Duodenal mucosa (tissue), 2 donors: ENCODE results near the gene CAMP.
"Not testable (repeated sequence)": the region's sequence is repeated elsewhere in the genome, so short reads cannot be mapped to it uniquely, and the experiment has no call there.

ENCODE experiments used
- H3K27ac ChIP-seq: one replicate; pipeline ENCODE4 v1.7.0; 2013; ENCODE audit warnings: low read depth, low read length
- H3K27me3 ChIP-seq, 2 donors: one replicate each; pipeline ENCODE4 v1.7.0; 2013; ENCODE audit warnings: low read length in 2 of 2, control low read depth in 1 of 2; ENCODE audit not compliant: insufficient read depth in 2 of 2, control insufficient read depth in 1 of 2
- H3K36me3 ChIP-seq, 2 donors: one replicate each; pipeline ENCODE4 v1.7.0; 2013; ENCODE audit warnings: low read length in 2 of 2, control low read depth in 1 of 2; ENCODE audit not compliant: insufficient read depth in 2 of 2, control insufficient read depth in 1 of 2
- H3K4me1 ChIP-seq, 2 donors: one replicate each; pipeline ENCODE4 v1.7.0; 2013; ENCODE audit warnings: low read length in 2 of 2, control low read depth in 1 of 2; ENCODE audit not compliant: insufficient read depth in 2 of 2, control insufficient read depth in 1 of 2
- H3K4me3 ChIP-seq, 2 donors: one replicate each; pipeline ENCODE4 v1.7.0; 2013; ENCODE audit warnings: low read length in 2 of 2, low read depth in 1 of 2
- H3K9ac ChIP-seq, 2 donors: one replicate each; pipeline ENCODE4 v1.7.0; 2013; ENCODE audit warnings: low read length in 2 of 2, low read depth in 1 of 2
- H3K9me3 ChIP-seq, 2 donors: one replicate each; pipeline ENCODE4 v1.7.0; 2013; ENCODE audit warnings: low read length in 2 of 2, control low read depth in 1 of 2; ENCODE audit not compliant: control insufficient read depth in 1 of 2

CAMP gene

DNA sequence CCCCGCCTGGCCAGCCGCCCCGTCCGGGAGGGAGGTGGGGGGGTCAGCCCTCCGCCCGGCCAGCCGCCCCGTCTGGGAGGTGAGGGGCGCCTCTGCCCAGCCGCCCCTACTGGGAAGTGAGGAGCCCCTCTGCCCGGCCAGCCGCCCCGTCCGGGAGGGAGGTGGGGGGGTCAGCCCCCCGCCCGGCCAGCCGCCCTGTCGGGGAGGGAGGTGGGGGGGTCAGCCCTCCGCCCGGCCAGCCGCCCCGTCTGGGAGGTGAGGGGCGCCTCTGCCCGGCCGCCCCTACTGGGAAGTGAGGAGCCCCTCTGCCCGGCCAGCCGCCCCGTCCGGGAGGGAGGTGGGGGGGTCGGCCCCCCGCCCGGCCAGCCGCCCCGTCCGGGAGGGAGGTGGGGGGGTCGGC lies 11.5 kb upstream of the CAMP start:
- H3K36me3 ChIP-seq, H3K27ac ChIP-seq, H3K4me1 ChIP-seq, H3K27me3 ChIP-seq, H3K9ac ChIP-seq, H3K4me3 ChIP-seq, H3K9me3 ChIP-seq: not testable (repeated sequence)

DNA sequence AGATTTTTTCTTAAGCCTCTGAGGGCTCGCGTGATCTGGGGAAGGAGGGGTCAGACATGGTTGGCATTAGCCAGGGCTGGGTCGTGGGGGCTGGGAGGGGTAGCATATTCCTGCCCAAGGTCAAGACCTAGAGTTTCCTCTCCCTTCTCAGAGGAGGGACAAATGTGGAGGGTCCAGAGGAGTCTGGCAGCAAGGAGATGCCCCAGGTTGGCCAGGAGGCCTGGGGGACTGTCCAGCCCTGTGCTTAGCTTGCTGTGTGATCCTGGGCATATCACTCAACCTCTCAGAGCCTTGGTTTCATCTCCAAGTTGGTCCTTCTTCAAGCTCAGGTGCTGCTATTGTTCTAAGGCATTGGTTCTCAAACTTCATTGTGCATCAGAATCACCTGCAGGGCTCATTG lies 9.1 kb upstream of the CAMP start:
- no peak overlapping the region for H3K27ac ChIP-seq
- no peak overlapping the region for H3K9ac ChIP-seq
- H3K9me3 ChIP-seq, result no peaks in the 10 kb centered on the region
- no peak overlapping the region for H3K4me3 ChIP-seq
- no peaks in the 10 kb centered on the region for H3K4me1 ChIP-seq
- H3K36me3 ChIP-seq, result no peaks in the 10 kb centered on the region
- H3K27me3 ChIP-seq, result no peaks in the 10 kb centered on the region

DNA sequence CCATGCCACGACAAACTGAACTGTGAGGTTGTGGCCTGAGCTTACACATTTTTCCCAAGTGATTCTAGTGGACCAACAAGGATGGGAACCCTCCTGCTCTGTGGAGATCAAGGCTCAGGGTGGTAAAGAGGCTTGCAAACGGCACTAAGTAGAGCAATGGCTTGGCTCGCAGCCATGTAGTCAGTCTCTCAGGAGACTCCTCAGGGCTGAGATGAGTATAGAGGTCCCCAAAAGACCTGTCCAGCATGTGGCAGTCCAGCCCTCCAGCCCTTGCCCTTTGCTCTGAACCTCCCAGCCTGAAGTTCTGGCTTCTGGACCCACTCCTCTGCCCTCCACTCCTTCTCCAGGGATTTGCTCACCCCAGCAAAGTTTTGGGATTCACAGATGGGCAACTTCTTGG lies 8.3 kb upstream of the CAMP start:
- no peak overlapping the region for H3K9ac ChIP-seq
- no peaks in the 10 kb centered on the region for H3K36me3 ChIP-seq
- peak overlapping the region; percentile 11 for H3K27ac ChIP-seq
- H3K4me1 ChIP-seq, result no peaks in the 10 kb centered on the region
- no peak overlapping the region for H3K4me3 ChIP-seq
- no peaks in the 10 kb centered on the region for H3K9me3 ChIP-seq
- no peaks in the 10 kb centered on the region for H3K27me3 ChIP-seq

DNA sequence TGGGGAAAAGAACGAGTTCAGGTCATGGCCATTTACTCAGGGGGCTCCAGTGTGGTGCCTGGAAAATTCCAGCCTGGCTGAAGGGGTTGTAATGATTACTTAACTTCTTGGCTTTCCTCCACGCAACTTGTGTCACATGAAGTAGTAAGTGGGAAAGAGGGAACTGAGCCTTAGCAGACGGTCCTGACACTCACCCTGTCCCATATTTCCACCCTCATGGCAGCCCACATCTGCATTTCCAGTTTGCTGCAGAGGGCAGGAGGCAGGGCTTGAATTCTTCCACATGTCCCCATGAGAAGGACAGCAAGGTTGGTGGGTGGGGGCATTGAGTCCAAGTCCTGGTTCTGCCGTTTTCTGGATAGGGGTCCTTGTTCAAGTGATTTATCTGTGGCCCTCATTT lies 7.8 kb upstream of the CAMP start:
- Histone ChIP-seq H3K9ac (no peak overlapping the region), H3K4me3 (no peak overlapping the region)

DNA sequence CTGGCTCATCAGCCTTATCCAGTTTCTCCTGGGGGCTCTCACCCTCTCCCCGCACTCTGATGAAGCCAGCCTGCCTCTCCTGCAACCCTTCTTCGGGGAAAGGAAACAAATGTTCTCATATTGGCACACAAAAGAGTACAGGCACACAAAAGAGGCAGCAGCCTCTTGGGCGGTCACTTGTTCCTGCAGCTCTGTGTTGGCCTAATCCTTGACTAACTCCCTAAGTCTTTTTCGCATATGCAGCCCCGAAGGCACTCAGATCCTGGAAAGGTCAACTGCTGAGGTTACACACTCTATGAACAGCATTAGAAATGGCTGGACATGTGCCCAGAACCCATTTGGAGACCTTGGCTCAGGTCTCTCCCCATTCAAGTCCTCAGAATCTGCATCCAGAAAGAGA lies 7.4 kb upstream of the CAMP start:
- Histone ChIP-seq H3K27ac (no peak overlapping the region), H3K4me1 (no peaks in the 10 kb centered on the region), H3K4me3 (no peak overlapping the region), H3K9ac (no peak overlapping the region), H3K36me3 (no peaks in the 10 kb centered on the region), H3K27me3 (no peaks in the 10 kb centered on the region), H3K9me3 (no peaks in the 10 kb centered on the region)

More for the DNA sequence above, 7.8 kb upstream of the CAMP start:
- Histone ChIP-seq H3K4me1 (no peaks in the 10 kb centered on the region), H3K27ac (peak overlapping the region; percentile 11), H3K36me3 (no peaks in the 10 kb centered on the region), H3K27me3 (no peaks in the 10 kb centered on the region), H3K9me3 (no peaks in the 10 kb centered on the region)

DNA sequence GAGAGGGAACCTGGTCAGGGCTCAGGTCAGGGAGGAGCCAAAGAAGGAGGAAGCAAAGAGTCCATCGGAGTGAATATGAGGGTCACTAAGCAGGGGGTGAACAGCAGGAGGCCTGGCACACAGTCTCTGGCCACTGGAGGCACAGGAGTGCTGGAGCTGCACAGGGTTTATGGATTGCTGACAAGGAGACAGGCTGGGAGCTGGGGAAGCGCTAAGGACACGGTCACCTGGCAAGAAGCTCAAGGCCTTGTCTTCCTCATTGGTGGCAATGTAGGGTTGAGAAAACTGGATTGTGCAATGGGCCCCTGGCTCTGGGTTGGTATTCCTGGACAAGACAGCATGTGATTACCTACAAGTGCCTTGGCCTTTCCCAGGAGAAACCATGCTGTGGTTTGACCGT lies 5.8 kb upstream of the CAMP start:
- Histone ChIP-seq H3K27me3 (no peaks in the 10 kb centered on the region), H3K9ac (no peak overlapping the region), H3K4me3 (no peak overlapping the region), H3K27ac (no peak overlapping the region), H3K4me1 (no peaks in the 10 kb centered on the region), H3K36me3 (no peaks in the 10 kb centered on the region), H3K9me3 (no peaks in the 10 kb centered on the region)

DNA sequence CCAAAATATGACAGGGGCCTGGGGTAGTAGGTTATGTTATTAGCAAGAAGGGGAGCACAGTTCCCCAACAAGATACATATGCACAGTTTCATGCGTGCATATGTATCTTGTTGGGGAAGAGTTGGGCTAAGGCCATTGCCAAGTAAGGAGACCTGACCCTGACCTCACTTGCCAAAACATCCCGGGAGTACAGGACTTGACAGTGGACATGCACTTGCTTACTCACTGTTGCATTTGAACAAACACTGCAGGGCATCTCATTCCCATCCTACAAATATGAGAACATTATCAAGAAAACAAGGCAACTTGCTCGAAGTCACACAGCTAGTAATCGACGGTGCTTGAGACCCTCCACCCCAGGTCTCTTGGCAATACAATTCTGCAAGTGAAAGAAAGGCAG lies 4.8 kb upstream of the CAMP start:
- no peaks in the 10 kb centered on the region for H3K9me3 ChIP-seq
- no peak overlapping the region for H3K9ac ChIP-seq
- H3K4me1 ChIP-seq, result no peaks in the 10 kb centered on the region

DNA sequence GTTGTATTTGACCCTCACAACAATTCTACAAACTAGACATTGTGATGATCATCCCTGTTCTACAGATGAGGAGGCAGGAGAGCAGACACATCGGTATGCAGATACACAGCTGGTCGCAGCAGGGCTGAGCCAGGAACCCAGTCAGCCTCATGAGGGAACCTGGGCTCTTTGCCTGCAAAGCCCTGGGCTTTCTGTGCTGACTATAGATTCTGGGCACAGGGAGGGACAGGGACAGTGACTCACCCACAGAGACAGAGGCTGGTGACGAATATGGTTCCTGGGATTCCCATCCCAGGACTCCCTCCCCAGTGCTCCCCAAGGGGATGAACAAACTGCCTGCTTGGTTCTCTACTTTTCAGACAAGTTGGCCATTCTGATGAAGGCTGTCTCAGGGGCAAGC lies 3.8 kb upstream of the CAMP start:
- Histone ChIP-seq H3K4me1 (no peaks in the 10 kb centered on the region), H3K36me3 (no peaks in the 10 kb centered on the region), H3K4me3 (no peak overlapping the region), H3K27me3 (no peaks in the 10 kb centered on the region), H3K9ac (no peak overlapping the region), H3K27ac (no peak overlapping the region), H3K9me3 (no peaks in the 10 kb centered on the region)

More for the DNA sequence above, 4.8 kb upstream of the CAMP start:
- Histone ChIP-seq H3K36me3 (no peaks in the 10 kb centered on the region), H3K4me3 (no peak overlapping the region), H3K27me3 (no peaks in the 10 kb centered on the region), H3K27ac (no peak overlapping the region)

DNA sequence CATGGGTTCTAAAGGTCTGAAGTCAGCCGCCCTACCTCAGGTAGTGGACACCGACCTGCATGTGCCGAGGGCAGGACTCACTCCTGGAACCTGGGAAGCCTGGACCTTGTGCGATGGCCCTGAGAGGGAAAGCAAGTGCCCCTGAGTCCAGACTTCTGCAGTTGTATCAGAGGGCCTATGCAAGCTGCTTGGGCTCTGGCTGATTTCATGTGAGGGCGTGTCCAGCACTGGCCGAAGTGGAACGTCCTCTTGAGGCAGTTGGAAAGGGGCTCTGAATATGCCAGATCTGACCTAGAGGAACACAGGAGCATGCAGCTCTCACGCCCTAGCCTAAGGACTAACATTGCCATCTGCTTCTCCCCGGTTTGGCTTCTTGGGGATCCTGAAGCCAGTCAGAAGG lies 2.5 kb upstream of the CAMP start:
- Histone ChIP-seq H3K27me3 (no peaks in the 10 kb centered on the region), H3K4me3 (no peak overlapping the region), H3K4me1 (no peaks in the 10 kb centered on the region), H3K36me3 (no peaks in the 10 kb centered on the region), H3K9me3 (no peaks in the 10 kb centered on the region), H3K27ac (no peak overlapping the region), H3K9ac (no peak overlapping the region)

DNA sequence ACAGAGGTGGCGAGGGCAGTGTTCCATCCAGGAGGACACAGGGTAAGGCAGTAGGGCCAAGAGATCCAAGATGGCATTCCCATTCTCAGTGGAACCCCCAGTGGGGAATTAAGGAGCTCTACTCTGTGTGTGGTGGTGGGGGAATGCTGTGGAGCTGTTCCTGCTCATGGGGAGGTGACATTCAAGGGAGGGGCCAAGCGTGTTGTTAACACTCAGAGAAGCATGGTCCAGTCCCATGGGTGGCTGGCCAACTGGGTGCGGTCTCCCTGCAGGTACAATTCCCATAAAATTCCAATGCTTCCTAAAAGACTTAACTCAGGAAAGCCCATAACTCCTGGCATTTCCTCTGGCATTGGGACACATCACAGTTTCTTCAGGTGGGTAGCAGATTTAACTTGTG lies 2.3 kb downstream of the CAMP start:
- H3K4me1 ChIP-seq, result no peaks in the 10 kb centered on the region
- H3K9ac ChIP-seq, result no peak overlapping the region
- H3K27me3 ChIP-seq, result no peaks in the 10 kb centered on the region
- no peak overlapping the region for H3K4me3 ChIP-seq
- H3K9me3 ChIP-seq, result no peaks in the 10 kb centered on the region
- H3K27ac ChIP-seq, result no peak overlapping the region
- H3K36me3 ChIP-seq, result no peaks in the 10 kb centered on the region

DNA sequence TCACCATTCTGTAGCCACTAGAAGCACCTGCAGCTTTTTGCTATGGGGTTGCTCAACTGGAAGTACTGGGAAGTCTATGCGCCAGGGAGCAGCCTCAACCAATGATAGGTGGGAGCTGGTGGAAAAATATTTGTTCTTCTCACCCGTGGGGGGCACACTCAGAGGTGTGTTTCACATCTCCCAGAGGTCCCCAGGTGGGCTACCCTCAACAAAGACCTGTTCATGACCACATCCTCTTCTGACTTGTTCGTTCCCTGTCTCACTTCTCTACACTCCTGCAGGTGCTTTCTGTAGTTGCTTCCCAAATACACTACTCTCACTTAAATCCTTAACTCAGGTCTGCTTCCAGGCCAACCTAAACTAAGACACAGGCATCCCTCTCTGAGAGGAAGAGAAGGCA lies 3.6 kb downstream of the CAMP start:
- Histone ChIP-seq H3K4me1 (no peaks in the 10 kb centered on the region), H3K27me3 (no peaks in the 10 kb centered on the region), H3K9me3 (no peaks in the 10 kb centered on the region), H3K36me3 (no peaks in the 10 kb centered on the region), H3K27ac (no peak overlapping the region), H3K9ac (no peak overlapping the region), H3K4me3 (no peak overlapping the region)
